Heart right ventricle (tissue), 16 donors: ENCODE data around the gene SLC38A2. TPM values are rescaled to one million over a fixed set of nuclear protein-coding genes. Genes with fewer than 3 reads are reported as not detected.
"Not testable (repeated sequence)": the region's sequence is repeated elsewhere in the genome, so short reads cannot be mapped to it uniquely, and the experiment has no call there.

Source experiments
- ATAC-seq, 8 donors: fragments of 200-7000 bp; cut with Tn5 transposase; one replicate each; pipeline ENCODE4 v1.9.1; 2020; ENCODE audit warnings: mild to moderate bottlenecking in 8 of 8, moderate library complexity in 8 of 8, moderate number of reproducible peaks in 1 of 8
- DNase-seq, 2 donors: peaks; one replicate each; pipeline ENCODE4 v3.0.0-alpha.2; 2020
- H3K27ac ChIP-seq, 10 donors: fragments of 200-600 bp; sonication (generic) in 2 of 10; one replicate each; pipeline versions ENCODE4 v1.5.0 to v1.8.0; 2020 to 2022; ENCODE audit warnings: mild to moderate bottlenecking in 3 of 10
- H3K27me3 ChIP-seq, 7 donors: fragments of 200-600 bp; one replicate each; pipeline ENCODE4 v1.8.0; 2021 to 2022; ENCODE audit warnings: mild to moderate bottlenecking in 2 of 7
- H3K36me3 ChIP-seq, 9 donors: fragments of 200-600 bp; sonication (generic) in 1 of 9; one replicate each; pipeline versions ENCODE4 v1.5.0 to v1.8.0; 2020 to 2022; ENCODE audit warnings: mild to moderate bottlenecking in 2 of 9
- H3K4me1 ChIP-seq, 9 donors: fragments of 200-600 bp; sonication (generic) in 1 of 9; one replicate each; pipeline versions ENCODE4 v1.5.0 to v1.8.0; 2020 to 2022; ENCODE audit warnings: mild to moderate bottlenecking in 4 of 9
- H3K4me3 ChIP-seq, 10 donors: fragments of 200-600 bp; sonication (generic) in 2 of 10; one replicate each; pipeline versions ENCODE4 v1.5.0 to v1.8.0; 2020 to 2022; ENCODE audit warnings: mild to moderate bottlenecking in 7 of 10, moderate library complexity in 2 of 10
- H3K9me3 ChIP-seq, 11 donors: fragments of 200-600 bp in 10 of 11; sonication (generic) in 2 of 11; one replicate each; pipeline versions ENCODE4 v1.5.0 to v1.8.0; 2013 to 2022; ENCODE audit warnings: mild to moderate bottlenecking in 2 of 11, control low read depth in 1 of 11, moderate library complexity in 1 of 11
- WGBS, 2 donors: extraction: QIAGEN DNeasy Blood & Tissue Kit; methylation state at CpG; one replicate each; pipeline ENCODE4 v1.1.7; 2013; ENCODE audit warnings: inconsistent platforms in 1 of 2; 5-methylcytosine and 5-hydroxymethylcytosine counted together
- intact Hi-C, 10 donors: fragments of 100-400 bp; cut with DNase I; formaldehyde crosslinking; loops; one replicate each; pipeline versions ENCODE4 v1.11.1 to v1.14.2; 2022
- polyA plus RNA-seq, 2 donors: library from polyadenylated mRNA; stranded (reverse); fragments of 200-250 nt; gene quantifications; one replicate each; pipeline ENCODE4 v1.2.3, GENCODE V29; 2013
- total RNA-seq, 10 donors: library from RNA; stranded (reverse); fragmentation: NEBNext Ultra II Directional in 3 of 10; extraction: Animal tissue kit (Norgen Biotek cat#: 25700) in 3 of 10; gene quantifications; one replicate each; pipeline versions ENCODE4 v1.2.1 to v1.2.4, GENCODE V29; 2021 to 2023
- TF ChIP-seq, protein P1 (sequence below), 9 donors: fragments of 200-600 bp; sonication (generic) in 2 of 9; IDR thresholded peaks; one replicate each; pipeline versions ENCODE4 v1.5.0 to v1.8.0; 2021 to 2022; ENCODE audit warnings: antibody characterized with exemption in 9 of 9, mild to moderate bottlenecking in 5 of 9, moderate library complexity in 1 of 9
- donor health status: Arrhythmogenic right ventricular cardiomyopathy.
- donor health status: ischemic (EF 13 %, LVEDD 7.1; RV severe dilation, severe dysfunction).
- donor health status: healthy with polysubstance abuse.
- donor health status: DM: no; HTN: yes; CAD: no.
- donor health status: DM: no; HTN: no; CAD: no.
- donor health status: ischemic (EF 25% LVEDD 6.9; RV normal size, moderate dysfunction).
- donor health status: ischemic (EF 25% LVEDD 5.7; RV mildly dilated, moderate dysfunction).
- donor health status: healthy.
- donor health status: DM: yes; HTN: yes; CAD: no.
- donor health status: Ischemic cardiomyopathy.
- donor health status: ischemic (EF 35%, LVEDD 5.7; RV mildly dilated, moderate dysfunction).
- donor health status: nonischemic (EF 11% LVEDD 7.7; RV severe dilation, severe dysfunction).
- donor health status: DM: yes; HTN: yes; CAD: no.
- donor health status: PGD.
- donor health status: ischemic (EF 29% LVEDD 5.4; RV normal size, mild dysfunction).
- donor health status: nonischemic (EF 23%, LVEDD 6.1; RV moderate dilation, normal function).

SLC38A2 gene
- total and polyA plus RNA-seq, 12 donors = 65.3 to 203 (median 107) TPM

DNA sequence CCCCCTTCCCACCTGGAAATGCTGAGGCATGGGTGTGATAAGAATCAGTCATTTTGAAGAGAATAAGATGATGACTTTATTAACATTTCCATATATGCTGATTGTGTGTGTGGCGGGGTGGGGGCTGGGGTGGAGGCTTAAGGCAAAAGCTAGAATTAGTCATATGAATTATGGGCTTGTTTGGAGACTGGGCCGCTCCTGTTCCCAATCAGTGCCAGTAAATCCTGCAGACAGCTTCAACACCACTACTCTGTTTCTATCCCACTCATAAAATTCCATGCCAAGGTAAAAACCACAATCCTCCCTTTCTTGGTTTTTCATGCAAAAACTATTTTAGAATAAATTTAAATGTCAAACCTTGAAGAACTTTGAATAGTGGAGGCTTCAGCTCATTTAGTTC, 29.9 kb upstream of the SLC38A2 start:
- ATAC-seq (peak in 6 of 8 donors; percentile 36 to 78 (median 58)), DNase-seq (no peak)
- intact Hi-C loops = no loop called here
- Histone ChIP-seq H3K27ac (peak overlapping the region in 5 of 10 donors; percentile 3 to 37 (median 20)), H3K9me3 (no peaks in the 10 kb centered on the region), H3K4me1 (peaks cover 3 to 44% (median 20%) of the 10 kb centered on the region in 9 donors), H3K4me3 (no peak overlapping the region), H3K27me3 (no peaks in the 10 kb centered on the region), H3K36me3 (no peaks in the 10 kb centered on the region)
- 61 to 66% methylated on average over 2 of the region's 2 CpGs for WGBS, 2 donors
- TF ChIP-seq, protein P1, sequence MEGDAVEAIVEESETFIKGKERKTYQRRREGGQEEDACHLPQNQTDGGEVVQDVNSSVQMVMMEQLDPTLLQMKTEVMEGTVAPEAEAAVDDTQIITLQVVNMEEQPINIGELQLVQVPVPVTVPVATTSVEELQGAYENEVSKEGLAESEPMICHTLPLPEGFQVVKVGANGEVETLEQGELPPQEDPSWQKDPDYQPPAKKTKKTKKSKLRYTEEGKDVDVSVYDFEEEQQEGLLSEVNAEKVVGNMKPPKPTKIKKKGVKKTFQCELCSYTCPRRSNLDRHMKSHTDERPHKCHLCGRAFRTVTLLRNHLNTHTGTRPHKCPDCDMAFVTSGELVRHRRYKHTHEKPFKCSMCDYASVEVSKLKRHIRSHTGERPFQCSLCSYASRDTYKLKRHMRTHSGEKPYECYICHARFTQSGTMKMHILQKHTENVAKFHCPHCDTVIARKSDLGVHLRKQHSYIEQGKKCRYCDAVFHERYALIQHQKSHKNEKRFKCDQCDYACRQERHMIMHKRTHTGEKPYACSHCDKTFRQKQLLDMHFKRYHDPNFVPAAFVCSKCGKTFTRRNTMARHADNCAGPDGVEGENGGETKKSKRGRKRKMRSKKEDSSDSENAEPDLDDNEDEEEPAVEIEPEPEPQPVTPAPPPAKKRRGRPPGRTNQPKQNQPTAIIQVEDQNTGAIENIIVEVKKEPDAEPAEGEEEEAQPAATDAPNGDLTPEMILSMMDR (IDR thresholded peaks at IDR 0.05) = no peak

DNA sequence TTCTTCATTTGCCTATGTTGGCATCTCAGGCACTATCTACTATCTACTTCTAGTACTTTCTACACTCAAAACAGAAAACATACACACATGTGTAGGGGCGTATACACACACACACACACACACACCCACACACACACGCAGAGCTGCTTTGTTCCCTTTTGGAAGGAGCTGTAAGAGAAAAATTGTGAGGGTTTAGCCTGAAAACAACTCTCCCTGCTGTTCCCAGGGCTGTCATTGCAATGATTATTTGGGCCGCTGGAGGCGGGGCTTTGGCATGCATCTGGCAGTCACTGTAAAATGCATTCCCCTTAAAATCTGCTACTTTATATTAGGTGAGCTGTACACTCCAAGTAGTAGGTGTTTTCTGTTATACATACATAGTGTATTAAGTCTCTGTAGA, 29.1 kb upstream of the SLC38A2 start:
- H3K27me3 ChIP-seq = no peaks in the 10 kb centered on the region
- ATAC-seq (peak in 7 of 8 donors; percentile 30 to 80 (median 46)), DNase-seq (peak in 1 of 2 donors; percentile 31)
- peak overlapping the region in 2 of 10 donors; percentile 8 to 24 for H3K27ac ChIP-seq
- no peak overlapping the region for H3K4me3 ChIP-seq
- no peaks in the 10 kb centered on the region for H3K9me3 ChIP-seq
- intact Hi-C loops = no loop called here
- 41 to 44% methylated on average over 4 of the region's 4 CpGs for WGBS, 2 donors
- TF ChIP-seq, protein P1 (IDR thresholded peaks at IDR 0.05) = peak in 7 of 9 donors; percentile 18 to 45 (median 37)
- H3K4me1 ChIP-seq = peaks cover 3 to 39% (median 20%) of the 10 kb centered on the region in 9 donors
- no peaks in the 10 kb centered on the region for H3K36me3 ChIP-seq

DNA sequence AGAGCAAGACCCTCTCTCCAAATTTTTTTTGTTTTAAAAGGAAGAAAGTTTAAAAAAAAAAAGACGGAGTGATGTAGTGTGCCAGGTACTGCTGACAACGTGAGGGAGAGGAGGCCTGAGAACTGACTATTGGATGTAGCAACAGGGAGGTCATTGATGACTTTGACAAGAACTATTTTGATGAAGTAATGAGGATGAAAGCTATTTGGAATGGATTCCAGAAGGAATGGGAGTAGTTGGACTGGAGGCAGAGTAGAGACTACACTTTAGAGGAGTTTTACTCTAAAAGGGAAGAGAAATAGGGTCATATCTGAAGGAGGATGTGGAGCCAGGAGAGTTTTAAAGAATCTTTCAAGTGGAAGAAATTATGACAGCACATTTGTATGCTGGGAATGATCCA, 27.8 kb upstream of the SLC38A2 start:
- ATAC-seq = no peak
- Histone ChIP-seq H3K9me3 (no peaks in the 10 kb centered on the region), H3K27ac (no peak overlapping the region), H3K27me3 (no peaks in the 10 kb centered on the region), H3K4me1 (peaks cover 3 to 36% (median 20%) of the 10 kb centered on the region in 9 donors), H3K36me3 (no peaks in the 10 kb centered on the region), H3K4me3 (no peak overlapping the region)
- 89 to 92% methylated on average over 2 of the region's 2 CpGs for WGBS, 2 donors
- intact Hi-C loops = no loop called here
- DNase-seq = no peak
- TF ChIP-seq, protein P1 (IDR thresholded peaks at IDR 0.05) = no peak

DNA sequence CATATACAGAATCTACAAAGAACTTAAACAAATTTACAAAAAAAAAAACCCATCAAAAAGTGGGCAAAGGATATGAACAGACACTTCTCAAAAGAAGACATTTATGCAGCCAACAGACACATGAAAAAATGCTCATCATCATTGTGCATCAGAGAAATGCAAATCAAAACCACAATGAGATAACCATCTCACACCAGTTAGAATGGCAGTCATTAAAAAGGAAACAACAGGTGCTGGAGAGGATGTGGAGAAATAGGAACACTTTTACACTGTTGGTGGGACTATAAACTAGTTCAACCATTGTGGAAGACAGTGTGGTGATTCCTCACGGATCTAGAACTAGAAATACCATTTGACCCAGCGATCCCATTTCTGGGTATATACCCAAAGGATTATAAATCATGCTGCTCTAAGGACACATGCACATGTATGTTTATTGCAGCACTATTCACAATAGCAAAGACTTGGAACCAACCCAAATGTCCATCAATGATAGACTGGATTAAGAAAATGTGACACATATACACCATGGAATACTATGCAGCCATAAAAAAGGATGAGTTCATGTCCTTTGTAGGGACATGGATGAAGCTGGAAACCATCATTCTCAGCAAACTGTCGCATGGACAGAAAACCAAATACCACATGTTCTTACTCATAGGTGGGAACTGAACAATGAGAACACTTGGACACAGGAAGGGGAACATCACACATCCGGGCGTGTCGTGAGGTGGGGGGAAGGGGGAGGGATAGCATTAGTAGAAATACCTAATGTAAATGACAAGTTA, 27.1 kb upstream of the SLC38A2 start:
- 92 to 94% methylated on average over 6 of the region's 6 CpGs for WGBS, 2 donors
- ATAC-seq = not testable (repeated sequence)

DNA sequence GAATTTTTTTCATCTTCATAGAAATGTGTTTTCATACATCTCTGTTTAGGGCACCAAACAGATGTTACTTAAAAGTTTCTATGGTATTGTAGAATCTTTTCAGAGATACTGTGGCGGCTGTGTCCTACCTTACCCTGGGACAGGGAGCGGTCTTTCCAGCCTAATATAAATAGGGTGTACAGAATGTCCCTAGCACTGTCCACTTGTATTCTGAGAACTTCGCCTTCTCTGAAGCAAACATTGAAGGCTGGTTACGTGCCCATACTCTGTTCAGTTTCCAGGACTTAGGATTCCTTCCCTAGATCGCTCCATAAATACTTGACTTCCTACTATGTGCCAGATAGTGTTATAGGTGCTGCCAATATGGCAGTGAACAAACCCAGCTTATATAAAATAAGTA, 24.3 kb upstream of the SLC38A2 start:
- peaks cover 0 to 9% (median 4%) of the 10 kb centered on the region in 9 donors for H3K4me1 ChIP-seq
- H3K9me3 ChIP-seq = no peaks in the 10 kb centered on the region
- TF ChIP-seq, protein P1 (IDR thresholded peaks at IDR 0.05) = no peak
- no peak for DNase-seq
- H3K27me3 ChIP-seq = no peaks in the 10 kb centered on the region
- no peak overlapping the region for H3K4me3 ChIP-seq
- ATAC-seq = peak in 5 of 8 donors; percentile 58 to 92 (median 85)
- no peaks in the 10 kb centered on the region for H3K36me3 ChIP-seq
- intact Hi-C loops = no loop called here
- peak overlapping the region in 2 of 10 donors; percentile 15 to 20 for H3K27ac ChIP-seq
- WGBS, 2 donors = 76 to 88% methylated on average over 5 of the region's 5 CpGs

More for the DNA sequence above, 27.1 kb upstream of the SLC38A2 start:
- H3K27ac ChIP-seq, H3K36me3 ChIP-seq, H3K4me3 ChIP-seq, H3K9me3 ChIP-seq, H3K27me3 ChIP-seq, intact Hi-C loops, DNase-seq: not testable (repeated sequence)
- peaks cover 3 to 34% (median 19%) of the 10 kb centered on the region in 9 donors for H3K4me1 ChIP-seq
